Renal cortical epithelial cell (primary cell): ENCODE results near the gene SNRPA. TPM values are rescaled to one million over a fixed set of nuclear protein-coding genes. Genes with fewer than 3 reads are reported as not detected.
A peak's percentile ranks its signal among the peaks of the same experiment; 100 is the strongest.
"Not testable (repeated sequence)": the region's sequence is repeated elsewhere in the genome, so short reads cannot be mapped to it uniquely, and the experiment has no call there.

Source experiments
- DNase-seq: peaks from one replicate; pipeline ENCODE4 v3.0.0-alpha.2; 2011; ENCODE audit warnings: low read depth
- total RNA-seq: library from RNA; depleted of rRNA; stranded (reverse); fragments of >200 nt; gene quantifications from 2 replicates; pipeline ENCODE4 v1.2.3, GENCODE V29; 2014

Gene SNRPA
- total RNA-seq, 1 donor from 2014 or later = 17.4 TPM

- no peak for DNase-seq
Observed at GRCh38 chr19:40801426-40802299, 50.7 kb downstream of the SNRPA start.

- DNase-seq = no peak
Observed at GRCh38 chr19:40802300-40803169, 51.5 kb downstream of the SNRPA start.

GRCh38 chr19:40803170-40803856, 52.3 kb downstream of the SNRPA start:
- DNase-seq = no peak

GRCh38 chr19:40803857-40804782, 53.1 kb downstream of the SNRPA start:
- no peak for DNase-seq

- no peak for DNase-seq
Observed at GRCh38 chr19:40804783-40805242, 53.8 kb downstream of the SNRPA start.

GRCh38 chr19:40805258-40805868, 54.4 kb downstream of the SNRPA start:
- DNase-seq = no peak

GRCh38 chr19:40806423-40807146, 55.6 kb downstream of the SNRPA start:
- DNase-seq = peak; percentile 88

- peak; percentile 26 for DNase-seq
Observed at GRCh38 chr19:40807147-40808020, 56.4 kb downstream of the SNRPA start.

GRCh38 chr19:40808021-40808325, 57.0 kb downstream of the SNRPA start:
- no peak for DNase-seq

GRCh38 chr19:40808497-40808896, 57.5 kb downstream of the SNRPA start:
- no peak for DNase-seq

GRCh38 chr19:40809358-40810086, 58.5 kb downstream of the SNRPA start:
- no peak for DNase-seq

GRCh38 chr19:40810160-40810559, 59.2 kb downstream of the SNRPA start:
- no peak for DNase-seq

GRCh38 chr19:40810649-40811408, 59.8 kb downstream of the SNRPA start:
- peak; percentile 63 for DNase-seq

- DNase-seq = no peak
Observed at GRCh38 chr19:40811478-40812341, 60.7 kb downstream of the SNRPA start.

- not testable (repeated sequence) for DNase-seq
Observed at GRCh38 chr19:40812571-40812970, 61.6 kb downstream of the SNRPA start.

GRCh38 chr19:40813182-40813581, 62.2 kb downstream of the SNRPA start:
- no peak for DNase-seq
